Endothelial cell of umbilical vein (primary cell): ENCODE data around the gene CELSR3.

ENCODE experiments used
- CTCF ChIP-seq, 2 donors: IDR thresholded peaks; 1 replicate in 1 of 2; 2 replicates in 1 of 2; pipeline ENCODE4 v1.5.1; 2011; ENCODE audit warnings: low read length in 2 of 2, mild to moderate bottlenecking in 2 of 2, moderate library complexity in 2 of 2, control low read depth in 1 of 2, inconsistent platforms in 1 of 2, low read depth in 1 of 2; ENCODE audit not compliant: insufficient read depth in 1 of 2; ENCODE audit errors: extremely low read depth in 1 of 2
- EZH2 ChIP-seq: IDR thresholded peaks from 2 replicates; pipeline ENCODE4 v1.6.1; 2012; ENCODE audit warnings: borderline replicate concordance, low read depth, mild to moderate bottlenecking, moderate library complexity, low read length, inconsistent platforms; ENCODE audit not compliant: severe bottlenecking
- JUN ChIP-seq: IDR thresholded peaks from 2 replicates; pipeline ENCODE4 v1.6.1; 2011; ENCODE audit warnings: borderline replicate concordance, low read depth; ENCODE audit not compliant: insufficient read length, insufficient read depth

- TF ChIP-seq CTCF (IDR thresholded peaks at IDR 0.05; ENCODE audit: extremely low read depth in 1 of 2, insufficient read depth in 1 of 2, low read depth in 1 of 2, low read length in 2 of 2) (no peak), JUN (no peak), EZH2 (peak; percentile 16)
These were observed 1.8 kb downstream of the CELSR3 start for GRCh38 chr3:48660800-48661400.
